Stimulated activated CD8-positive, alpha-beta memory T cell treated with anti-CD3 and anti-CD28 coated beads, Interleukin-15, amount 100 ng/mL, for 24 hours (primary cell): ENCODE results near the gene RAD18.

Experiments
- DNase-seq: peaks from one replicate; pipeline ENCODE4 v3.0.0-alpha.2; 2020; ENCODE audit warnings: low read depth

Gene RAD18

GRCh38 chr3:8835385-8835784, 127.9 kb downstream of the RAD18 start:
- no peak for DNase-seq

- no peak for DNase-seq
These were observed 128.3 kb downstream of the RAD18 start for GRCh38 chr3:8834974-8835373.

- DNase-seq = no peak
These were observed 135.6 kb downstream of the RAD18 start for GRCh38 chr3:8827641-8828040.
